M059J (cell line): ENCODE data around the gene TBCK. TPM values are rescaled to one million over a fixed set of nuclear protein-coding genes. Genes with fewer than 3 reads are reported as not detected.

Experiments used
- DNase-seq: peaks from one replicate; pipeline ENCODE4 v3.0.0-alpha.2; 2012; ENCODE audit warnings: low read depth
- total RNA-seq: library from RNA; depleted of rRNA; stranded (reverse); fragments of >200 nt; shearing (Covaris generic); gene quantifications from 2 replicates; pipeline ENCODE4 v1.2.3, GENCODE V29; 2014

TBCK gene
- total RNA-seq, 1 experiment from 2014 or later = 12.2 TPM

- peak; percentile 84 for DNase-seq
Observed at GRCh38 chr4:106287353-106287969, 28.5 kb downstream of the TBCK start.

- no peak for DNase-seq
Observed at GRCh38 chr4:106286611-106287010, 29.4 kb downstream of the TBCK start.

GRCh38 chr4:106284227-106284626 lies 31.8 kb downstream of the TBCK start:
- DNase-seq = no peak

- DNase-seq = no peak
Observed at GRCh38 chr4:106277140-106277675, 38.8 kb downstream of the TBCK start.

- peak; percentile 16 for DNase-seq
Observed at GRCh38 chr4:106273831-106274230, 42.2 kb downstream of the TBCK start.

GRCh38 chr4:106270736-106271135 lies 45.3 kb downstream of the TBCK start:
- no peak for DNase-seq

- DNase-seq = no peak
Observed at GRCh38 chr4:106269711-106270110, 46.3 kb downstream of the TBCK start.

GRCh38 chr4:106268786-106269185 lies 47.2 kb downstream of the TBCK start:
- DNase-seq = no peak

GRCh38 chr4:106266201-106266600 lies 49.8 kb downstream of the TBCK start:
- DNase-seq = peak; percentile 56

- DNase-seq = peak; percentile 17
Observed at GRCh38 chr4:106264331-106264728, 51.7 kb downstream of the TBCK start.

- no peak for DNase-seq
Observed at GRCh38 chr4:106263594-106264330, 52.2 kb downstream of the TBCK start.

- DNase-seq = no peak
Observed at GRCh38 chr4:106261980-106262379, 54.0 kb downstream of the TBCK start.

- DNase-seq = no peak
Observed at GRCh38 chr4:106258145-106259045, 57.6 kb downstream of the TBCK start.

- DNase-seq = no peak
Observed at GRCh38 chr4:106256190-106256589, 59.8 kb downstream of the TBCK start.

GRCh38 chr4:106255195-106255594 lies 60.8 kb downstream of the TBCK start:
- DNase-seq = no peak

GRCh38 chr4:106253364-106254129 lies 62.5 kb downstream of the TBCK start:
- no peak for DNase-seq

GRCh38 chr4:106247600-106247999 lies 68.4 kb downstream of the TBCK start:
- DNase-seq = no peak

- DNase-seq = no peak
Observed at GRCh38 chr4:106246441-106246840, 69.6 kb downstream of the TBCK start.

- DNase-seq = no peak
Observed at GRCh38 chr4:106245176-106245575, 70.8 kb downstream of the TBCK start.

GRCh38 chr4:106240699-106241098 lies 75.3 kb downstream of the TBCK start:
- no peak for DNase-seq

- DNase-seq = peak; percentile 34
Observed at GRCh38 chr4:106238820-106239420, 77.1 kb downstream of the TBCK start.
